ENCODE results near the gene ANKRD62. TPM values are rescaled to one million over a fixed set of nuclear protein-coding genes. Genes with fewer than 3 reads are reported as not detected.
A peak's percentile ranks its signal among the peaks of the same experiment; 100 is the strongest.

The ANKRD62 gene
- total RNA-seq, 1 donor from 2014 or later, result not detected

DNA sequence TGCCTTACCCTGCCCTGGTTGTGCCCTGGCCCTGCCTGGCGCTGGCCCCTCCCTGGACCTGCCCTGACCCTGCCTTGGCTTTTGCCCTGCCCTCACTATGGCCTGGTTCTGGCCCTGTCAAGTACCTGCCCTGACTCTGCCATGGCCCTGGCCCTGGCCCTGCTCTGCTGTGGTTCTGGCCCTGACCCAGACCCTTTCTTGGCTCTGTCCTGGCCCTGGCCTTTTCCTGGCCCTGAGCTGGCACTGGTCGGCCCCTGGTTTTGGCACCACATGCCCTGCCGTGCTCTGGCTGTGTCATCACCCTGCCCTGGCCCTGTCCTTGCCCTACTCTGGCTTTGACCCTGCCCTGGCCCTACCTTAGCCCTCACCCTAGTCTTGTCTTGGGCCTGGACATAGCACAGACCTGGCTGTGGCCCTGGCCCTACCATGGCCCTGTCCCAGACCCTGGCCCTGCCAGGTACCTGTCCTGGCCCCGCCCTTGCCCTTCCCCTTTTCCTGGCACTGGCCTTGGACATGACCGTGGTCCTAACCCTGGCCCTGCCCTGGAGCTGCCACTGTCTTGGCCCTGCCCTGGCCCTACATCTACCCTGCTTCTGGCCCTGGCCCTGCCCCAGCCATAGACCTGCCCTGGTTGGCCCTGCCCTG lies 4.8 kb upstream of the ANKRD62 start:
- DNase-seq (ENCODE audit: low spot score), result peak; percentile 91
- H3K4me1 Mint-ChIP-seq (ENCODE audit: low read depth), result no peaks in the 10 kb centered on the region
- no peaks in the 10 kb centered on the region for H3K27me3 Mint-ChIP-seq (ENCODE audit: low read depth)
- H3K9me3 Mint-ChIP-seq (ENCODE audit: low read depth), result no peaks in the 10 kb centered on the region
- H3K36me3 Mint-ChIP-seq (ENCODE audit: low read depth), result no peaks in the 10 kb centered on the region
- no peak overlapping the region for H3K27ac Mint-ChIP-seq (ENCODE audit: unreplicated experiment)
- no peak overlapping the region for H3K4me3 Mint-ChIP-seq (ENCODE audit: unreplicated experiment)
- TF ChIP-seq, protein P1, sequence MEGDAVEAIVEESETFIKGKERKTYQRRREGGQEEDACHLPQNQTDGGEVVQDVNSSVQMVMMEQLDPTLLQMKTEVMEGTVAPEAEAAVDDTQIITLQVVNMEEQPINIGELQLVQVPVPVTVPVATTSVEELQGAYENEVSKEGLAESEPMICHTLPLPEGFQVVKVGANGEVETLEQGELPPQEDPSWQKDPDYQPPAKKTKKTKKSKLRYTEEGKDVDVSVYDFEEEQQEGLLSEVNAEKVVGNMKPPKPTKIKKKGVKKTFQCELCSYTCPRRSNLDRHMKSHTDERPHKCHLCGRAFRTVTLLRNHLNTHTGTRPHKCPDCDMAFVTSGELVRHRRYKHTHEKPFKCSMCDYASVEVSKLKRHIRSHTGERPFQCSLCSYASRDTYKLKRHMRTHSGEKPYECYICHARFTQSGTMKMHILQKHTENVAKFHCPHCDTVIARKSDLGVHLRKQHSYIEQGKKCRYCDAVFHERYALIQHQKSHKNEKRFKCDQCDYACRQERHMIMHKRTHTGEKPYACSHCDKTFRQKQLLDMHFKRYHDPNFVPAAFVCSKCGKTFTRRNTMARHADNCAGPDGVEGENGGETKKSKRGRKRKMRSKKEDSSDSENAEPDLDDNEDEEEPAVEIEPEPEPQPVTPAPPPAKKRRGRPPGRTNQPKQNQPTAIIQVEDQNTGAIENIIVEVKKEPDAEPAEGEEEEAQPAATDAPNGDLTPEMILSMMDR (IDR thresholded peaks at IDR 0.05), result no peak

DNA sequence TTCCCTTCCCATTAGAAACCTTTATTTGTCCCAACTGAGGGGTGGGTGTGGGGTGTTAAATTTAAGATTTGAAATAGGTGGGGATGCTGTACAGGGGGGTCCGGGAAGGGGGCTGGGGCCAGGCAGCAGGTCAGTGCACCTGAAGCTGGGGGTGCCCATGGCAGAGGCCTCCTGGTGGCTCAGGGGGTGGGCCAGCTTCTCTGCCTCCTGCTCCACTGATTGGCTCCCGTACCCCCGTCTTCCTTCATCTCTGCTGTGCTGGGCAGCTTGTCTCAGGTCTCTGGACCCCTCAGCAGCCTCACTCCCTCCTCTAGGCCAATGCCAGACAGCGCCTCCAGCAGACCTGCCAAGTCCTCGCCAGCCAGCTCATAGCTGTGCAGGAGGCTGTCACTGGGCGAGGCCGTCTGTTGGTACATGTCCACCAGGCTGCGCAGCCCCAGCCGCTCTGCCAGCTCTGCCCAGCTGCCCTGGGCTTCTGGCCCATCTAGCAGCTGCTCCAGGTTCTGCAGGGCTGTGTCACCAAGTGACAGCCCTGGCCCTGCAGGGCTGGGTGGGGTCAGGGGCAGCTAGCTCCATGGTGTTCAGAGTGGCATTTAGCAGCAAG lies 2.0 kb upstream of the ANKRD62 start:
- no peak overlapping the region for H3K27ac Mint-ChIP-seq (ENCODE audit: unreplicated experiment)
- no peaks in the 10 kb centered on the region for H3K27me3 Mint-ChIP-seq (ENCODE audit: low read depth)
- TF ChIP-seq, protein P1 (IDR thresholded peaks at IDR 0.05), result no peak
- no peaks in the 10 kb centered on the region for H3K4me1 Mint-ChIP-seq (ENCODE audit: low read depth)
- DNase-seq (ENCODE audit: low spot score), result no peak
- no peaks in the 10 kb centered on the region for H3K36me3 Mint-ChIP-seq (ENCODE audit: low read depth)
- H3K4me3 Mint-ChIP-seq (ENCODE audit: unreplicated experiment), result no peak overlapping the region
- H3K9me3 Mint-ChIP-seq (ENCODE audit: low read depth), result no peaks in the 10 kb centered on the region

DNA sequence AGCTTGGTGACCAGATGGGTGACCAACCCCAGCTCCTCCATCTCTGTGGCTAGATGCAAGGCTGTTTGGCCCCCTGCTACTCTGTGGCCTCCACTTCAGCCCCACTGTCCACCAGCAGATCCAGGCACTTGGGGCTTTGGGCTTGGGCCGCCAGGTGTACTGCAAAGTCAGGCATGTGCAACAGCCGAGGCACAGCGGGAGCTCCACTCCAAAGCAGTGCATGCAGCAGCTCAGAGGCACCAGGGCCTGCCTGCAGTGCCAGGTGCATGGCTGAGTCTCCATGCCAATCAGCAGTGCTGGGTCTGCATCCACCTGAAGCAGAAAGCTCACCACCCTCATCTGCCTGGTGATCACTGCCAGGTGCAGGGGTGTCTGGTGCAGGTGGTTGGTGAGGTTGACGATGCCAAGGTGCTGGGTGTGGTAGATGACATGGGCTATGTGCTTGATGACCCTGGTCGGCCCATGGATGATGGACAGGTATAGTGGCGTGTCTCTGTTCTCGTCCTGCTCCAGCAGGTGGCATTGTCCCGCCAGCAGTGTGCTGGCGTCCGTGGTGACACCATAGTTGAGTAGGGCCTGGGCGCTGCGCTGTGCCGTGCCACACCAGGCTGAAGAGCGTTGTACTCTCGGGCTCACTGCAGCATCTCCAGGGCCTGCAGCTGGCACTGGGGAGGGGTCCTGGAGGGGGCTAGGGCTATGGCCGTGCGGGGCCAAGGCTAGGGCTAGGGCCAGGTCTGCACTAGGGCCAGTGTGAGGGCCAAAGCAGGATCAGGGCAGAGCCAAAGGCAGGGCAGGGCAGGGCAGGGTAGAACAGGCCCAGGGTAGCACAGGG lies 1.0 kb upstream of the ANKRD62 start:
- Mint-ChIP-seq H3K4me1 (ENCODE audit: low read depth) (no peaks in the 10 kb centered on the region), H3K27me3 (ENCODE audit: low read depth) (no peaks in the 10 kb centered on the region), H3K4me3 (ENCODE audit: unreplicated experiment) (no peak overlapping the region), H3K27ac (ENCODE audit: unreplicated experiment) (no peak overlapping the region), H3K36me3 (ENCODE audit: low read depth) (no peaks in the 10 kb centered on the region), H3K9me3 (ENCODE audit: low read depth) (no peaks in the 10 kb centered on the region)
- DNase-seq (ENCODE audit: low spot score), result no peak
- TF ChIP-seq, protein P1 (IDR thresholded peaks at IDR 0.05), result peak; percentile 79

DNA sequence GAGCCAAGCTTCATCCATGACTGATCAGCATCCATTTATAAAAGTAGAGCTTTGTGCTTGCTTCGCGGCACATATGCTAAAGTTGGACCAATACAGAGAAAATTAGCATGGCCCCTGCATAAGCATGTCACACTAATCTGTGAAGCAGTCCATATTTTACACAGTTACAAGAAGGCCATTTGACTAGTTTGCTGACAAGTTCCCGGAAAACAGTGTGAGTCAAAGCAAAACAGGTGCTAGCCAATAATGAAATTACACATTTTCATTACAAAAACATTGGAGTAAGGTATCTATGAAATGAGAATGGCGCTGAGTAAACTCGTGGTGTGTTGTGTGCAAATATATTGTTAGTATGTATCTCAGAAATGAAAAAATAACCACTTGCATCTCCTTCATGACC lies 4.7 kb downstream of the ANKRD62 start:
- no peaks in the 10 kb centered on the region for H3K36me3 Mint-ChIP-seq (ENCODE audit: low read depth)
- peaks cover 5% of the 10 kb centered on the region for H3K27me3 Mint-ChIP-seq (ENCODE audit: low read depth)
- peaks cover 12% of the 10 kb centered on the region for H3K4me1 Mint-ChIP-seq (ENCODE audit: low read depth)
- H3K9me3 Mint-ChIP-seq (ENCODE audit: low read depth), result peaks cover 5% of the 10 kb centered on the region
- no peak overlapping the region for H3K4me3 Mint-ChIP-seq (ENCODE audit: unreplicated experiment)
- DNase-seq (ENCODE audit: low spot score), result no peak
- TF ChIP-seq, protein P1 (IDR thresholded peaks at IDR 0.05), result no peak
- no peak overlapping the region for H3K27ac Mint-ChIP-seq (ENCODE audit: unreplicated experiment)

DNA sequence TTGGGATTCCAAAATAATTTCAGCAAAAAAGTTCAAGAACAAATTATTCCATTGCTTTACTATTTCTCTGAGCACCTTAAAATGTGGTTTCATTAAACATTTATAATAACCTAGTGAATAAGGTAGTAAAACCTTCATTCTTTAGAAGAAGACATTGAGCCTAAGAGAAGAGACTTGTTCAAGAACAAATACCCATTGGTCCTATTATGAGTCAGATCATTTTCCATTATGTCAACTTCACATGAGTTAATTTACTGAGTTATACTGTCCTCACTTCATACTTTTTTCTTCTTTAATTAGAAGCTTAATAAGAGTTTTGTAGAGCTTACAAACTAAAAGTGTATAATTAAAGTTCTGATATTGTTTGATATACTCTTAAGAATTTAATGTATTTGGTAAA lies 5.5 kb downstream of the ANKRD62 start:
- Mint-ChIP-seq H3K36me3 (ENCODE audit: low read depth) (no peaks in the 10 kb centered on the region), H3K4me3 (ENCODE audit: unreplicated experiment) (no peak overlapping the region), H3K27ac (ENCODE audit: unreplicated experiment) (no peak overlapping the region), H3K4me1 (ENCODE audit: low read depth) (peaks cover 12% of the 10 kb centered on the region), H3K27me3 (ENCODE audit: low read depth) (peaks cover 5% of the 10 kb centered on the region), H3K9me3 (ENCODE audit: low read depth) (peaks cover 5% of the 10 kb centered on the region)
- TF ChIP-seq, protein P1 (IDR thresholded peaks at IDR 0.05), result no peak
- DNase-seq (ENCODE audit: low spot score), result no peak

All from chondrocyte (in vitro differentiated cells).